Measurements from ENCODE around the gene PTPRF.

DNA sequence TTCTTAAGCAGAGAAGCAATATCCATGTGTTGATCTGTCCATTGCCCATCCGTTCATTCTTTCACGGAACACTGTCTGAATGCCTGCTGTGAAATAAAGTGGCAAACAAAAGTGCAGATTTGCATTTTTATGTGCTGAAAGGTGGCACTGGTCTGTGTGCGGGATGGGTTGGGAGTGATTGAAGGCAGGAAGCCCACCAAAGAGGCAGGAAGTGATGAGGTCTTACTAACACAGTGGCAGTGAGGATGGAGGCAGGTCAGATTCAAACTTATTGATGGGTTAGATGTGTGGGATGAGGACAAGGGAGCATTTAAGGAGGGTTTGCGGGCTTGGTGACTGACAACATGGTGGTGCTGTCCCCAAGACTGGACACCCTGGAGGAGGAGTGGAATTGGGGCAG is 8.3 kb downstream of the PTPRF start:
- TF ChIP-seq, protein P1, sequence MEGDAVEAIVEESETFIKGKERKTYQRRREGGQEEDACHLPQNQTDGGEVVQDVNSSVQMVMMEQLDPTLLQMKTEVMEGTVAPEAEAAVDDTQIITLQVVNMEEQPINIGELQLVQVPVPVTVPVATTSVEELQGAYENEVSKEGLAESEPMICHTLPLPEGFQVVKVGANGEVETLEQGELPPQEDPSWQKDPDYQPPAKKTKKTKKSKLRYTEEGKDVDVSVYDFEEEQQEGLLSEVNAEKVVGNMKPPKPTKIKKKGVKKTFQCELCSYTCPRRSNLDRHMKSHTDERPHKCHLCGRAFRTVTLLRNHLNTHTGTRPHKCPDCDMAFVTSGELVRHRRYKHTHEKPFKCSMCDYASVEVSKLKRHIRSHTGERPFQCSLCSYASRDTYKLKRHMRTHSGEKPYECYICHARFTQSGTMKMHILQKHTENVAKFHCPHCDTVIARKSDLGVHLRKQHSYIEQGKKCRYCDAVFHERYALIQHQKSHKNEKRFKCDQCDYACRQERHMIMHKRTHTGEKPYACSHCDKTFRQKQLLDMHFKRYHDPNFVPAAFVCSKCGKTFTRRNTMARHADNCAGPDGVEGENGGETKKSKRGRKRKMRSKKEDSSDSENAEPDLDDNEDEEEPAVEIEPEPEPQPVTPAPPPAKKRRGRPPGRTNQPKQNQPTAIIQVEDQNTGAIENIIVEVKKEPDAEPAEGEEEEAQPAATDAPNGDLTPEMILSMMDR (IDR thresholded peaks at IDR 0.05; ENCODE audit: borderline replicate concordance, extremely low read depth, low read length, poor library complexity, severe bottlenecking), result no peak
- TF ChIP-seq EZH2 (IDR thresholded peaks at IDR 0.05; ENCODE audit: borderline replicate concordance, low read depth, low read length, severe bottlenecking), result no peak
